ENCODE data around the gene ADARB1.
A peak's percentile ranks its signal among the peaks of the same experiment; 100 is the strongest.
"Not testable (repeated sequence)": the region's sequence is repeated elsewhere in the genome, so short reads cannot be mapped to it uniquely, and the experiment has no call there.

Gene ADARB1

DNA sequence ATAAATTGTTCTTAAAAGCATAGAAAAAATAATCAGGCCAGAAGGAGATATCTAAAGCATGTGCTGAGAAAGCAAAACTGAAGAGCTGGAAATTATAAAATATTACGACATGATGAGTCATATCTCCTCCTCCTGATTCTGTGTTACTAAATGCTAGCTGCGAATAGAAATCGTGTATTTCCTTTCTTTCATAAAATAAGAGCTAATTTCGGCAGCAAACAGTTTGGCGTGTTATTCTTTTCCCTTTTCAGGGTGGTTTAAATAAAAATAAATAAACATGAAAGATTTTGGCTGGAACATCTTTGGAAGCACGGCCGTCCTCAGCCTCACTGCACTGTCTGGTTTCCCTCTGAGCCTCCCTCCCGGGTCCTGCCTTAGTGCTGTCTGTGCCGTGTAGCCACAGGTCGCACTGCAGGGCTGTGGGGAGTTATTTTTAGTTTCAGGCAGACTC lies 56.0 kb downstream of the ADARB1 start:
- Histone ChIP-seq H3K4me3 (peak overlapping the region in 3 of 10 experiments; percentile 28 to 37 (median 31); a peak in 6 of 20 replicates), H3K36me3 (peaks cover 0 to 14% (median 3%) of the 10 kb centered on the region in 11 experiments; a peak in 7 of 22 replicates), H3K4me1 (peaks cover 63 to 100% (median 96%) of the 10 kb centered on the region in 10 experiments), H4K20me1 (peaks cover 0 to 86% (median 78%) of the 10 kb centered on the region in 11 experiments; a peak in 19 of 22 replicates), H3K9me3 (replicated peaks in 1 of 11) (no peaks in the 10 kb centered on the region), H3K27ac (peak overlapping the region in 10 of 11 experiments; percentile 32 to 82 (median 56); a peak in 19 of 22 replicates), H3K4me2 (peak overlapping the region; percentile 78 to 95 (median 89)), H3K9ac (peak overlapping the region in 10 of 11 experiments; percentile 14 to 72 (median 56); a peak in 18 of 22 replicates), H3K27me3 (peaks cover 0 to 34% (median 0%) of the 10 kb centered on the region in 11 experiments; a peak in 5 of 22 replicates)
- 0 out of 22 replicates have a peak, but pooled peaks of 1 of the 11 experiments have one; percentile 16 for TF ChIP-seq Cebpa-rat (IDR thresholded peaks at IDR 0.05)

DNA sequence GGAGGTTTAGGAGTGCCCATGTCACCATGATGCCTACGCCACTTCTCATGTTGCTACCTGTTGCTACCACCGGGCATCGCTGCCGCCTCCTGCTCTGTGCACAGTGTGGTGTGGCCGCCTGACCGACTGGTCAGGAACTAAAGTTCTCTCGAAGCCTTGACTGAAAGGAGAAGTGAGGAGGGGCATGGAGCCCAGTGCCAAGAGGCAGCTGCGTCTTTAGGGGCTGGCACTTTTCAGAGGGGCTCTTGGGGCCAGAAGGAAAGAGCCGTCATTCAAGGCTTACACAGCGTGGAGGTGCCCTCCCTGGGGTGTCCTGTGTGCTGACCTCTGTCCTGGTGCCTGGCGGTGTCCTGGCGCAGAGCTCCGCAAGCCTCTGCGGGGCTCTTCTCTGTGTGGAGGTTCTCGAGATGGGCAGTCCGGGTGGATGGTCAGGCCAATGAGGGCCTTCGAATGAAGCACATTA lies 57.2 kb downstream of the ADARB1 start:
- Histone ChIP-seq H3K27me3 (peaks cover 0 to 34% (median 0%) of the 10 kb centered on the region in 11 experiments; a peak in 5 of 22 replicates), H3K36me3 (peaks cover 0 to 18% (median 4%) of the 10 kb centered on the region in 11 experiments; a peak in 7 of 22 replicates), H3K9ac (peak overlapping the region in 6 of 11 experiments; percentile 5 to 72 (median 60); a peak in 8 of 22 replicates), H3K27ac (peak overlapping the region in 7 of 11 experiments; percentile 32 to 82 (median 70); a peak in 14 of 22 replicates), H3K4me1 (peaks cover 71 to 100% (median 96%) of the 10 kb centered on the region in 10 experiments), H3K9me3 (replicated peaks in 1 of 11) (no peaks in the 10 kb centered on the region), H4K20me1 (peaks cover 0 to 86% (median 78%) of the 10 kb centered on the region in 11 experiments; a peak in 19 of 22 replicates), H3K4me2 (peak overlapping the region; percentile 78 to 95 (median 89)), H3K4me3 (no peak overlapping the region)
- no peak for TF ChIP-seq Cebpa-rat (IDR thresholded peaks at IDR 0.05)

DNA sequence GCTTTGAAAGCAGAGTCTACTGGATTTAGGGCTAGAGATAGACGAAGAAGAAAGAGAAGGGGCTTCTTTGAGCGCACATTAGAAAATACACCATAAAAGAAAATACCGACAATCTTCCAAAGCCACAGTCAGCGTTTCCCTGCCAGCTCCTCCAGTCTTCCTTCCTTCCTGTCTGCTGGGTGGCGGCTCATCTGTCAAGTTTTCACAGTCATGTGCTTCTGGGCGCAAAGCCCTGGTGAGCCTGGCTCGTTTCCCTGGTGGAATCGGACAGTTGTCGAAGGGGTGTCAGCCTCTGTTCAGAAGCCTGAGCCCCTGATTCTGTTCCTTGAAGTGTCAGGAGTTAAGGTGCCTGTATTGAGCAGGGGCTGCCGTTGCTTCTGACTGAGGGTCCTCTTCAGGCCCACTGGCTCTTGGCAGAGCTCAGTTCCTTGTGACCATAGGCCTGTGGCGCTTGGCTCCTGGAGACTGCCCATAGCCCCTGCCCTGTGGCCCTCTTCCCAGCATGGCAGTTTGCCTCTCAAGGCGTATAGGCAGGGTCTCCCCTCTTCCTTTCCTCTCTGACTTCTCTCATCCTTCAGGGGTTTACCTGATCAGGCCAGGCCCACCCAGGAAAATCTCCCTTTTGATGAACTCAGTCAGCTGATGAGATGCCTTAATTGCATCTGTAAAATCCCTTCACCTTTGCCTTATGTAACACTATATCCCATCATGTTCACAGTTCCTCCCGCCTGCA lies 58.6 kb downstream of the ADARB1 start:
- peak overlapping the region; percentile 78 to 95 (median 89) for H3K4me2 ChIP-seq
- H3K4me1 ChIP-seq, result peaks cover 75 to 99% (median 89%) of the 10 kb centered on the region in 10 experiments
- H3K36me3 ChIP-seq, result peaks cover 0 to 20% (median 4%) of the 10 kb centered on the region in 11 experiments; a peak in 8 of 22 replicates
- peaks cover 0 to 85% (median 73%) of the 10 kb centered on the region in 11 experiments; a peak in 19 of 22 replicates for H4K20me1 ChIP-seq
- H3K9ac ChIP-seq, result peak overlapping the region in 10 of 11 experiments; percentile 17 to 72 (median 46); a peak in 17 of 22 replicates
- H3K27me3 ChIP-seq, result peaks cover 0 to 21% (median 0%) of the 10 kb centered on the region in 11 experiments; a peak in 3 of 22 replicates
- no peaks in the 10 kb centered on the region for H3K9me3 ChIP-seq (replicated peaks in 1 of 11)
- TF ChIP-seq Cebpa-rat (IDR thresholded peaks at IDR 0.05), result no peak
- peak overlapping the region in 2 of 10 experiments; percentile 0 to 2; a peak in 2 of 20 replicates for H3K4me3 ChIP-seq
- H3K27ac ChIP-seq, result peak overlapping the region in 5 of 11 experiments; percentile 1 to 82 (median 75); a peak in 10 of 22 replicates

DNA sequence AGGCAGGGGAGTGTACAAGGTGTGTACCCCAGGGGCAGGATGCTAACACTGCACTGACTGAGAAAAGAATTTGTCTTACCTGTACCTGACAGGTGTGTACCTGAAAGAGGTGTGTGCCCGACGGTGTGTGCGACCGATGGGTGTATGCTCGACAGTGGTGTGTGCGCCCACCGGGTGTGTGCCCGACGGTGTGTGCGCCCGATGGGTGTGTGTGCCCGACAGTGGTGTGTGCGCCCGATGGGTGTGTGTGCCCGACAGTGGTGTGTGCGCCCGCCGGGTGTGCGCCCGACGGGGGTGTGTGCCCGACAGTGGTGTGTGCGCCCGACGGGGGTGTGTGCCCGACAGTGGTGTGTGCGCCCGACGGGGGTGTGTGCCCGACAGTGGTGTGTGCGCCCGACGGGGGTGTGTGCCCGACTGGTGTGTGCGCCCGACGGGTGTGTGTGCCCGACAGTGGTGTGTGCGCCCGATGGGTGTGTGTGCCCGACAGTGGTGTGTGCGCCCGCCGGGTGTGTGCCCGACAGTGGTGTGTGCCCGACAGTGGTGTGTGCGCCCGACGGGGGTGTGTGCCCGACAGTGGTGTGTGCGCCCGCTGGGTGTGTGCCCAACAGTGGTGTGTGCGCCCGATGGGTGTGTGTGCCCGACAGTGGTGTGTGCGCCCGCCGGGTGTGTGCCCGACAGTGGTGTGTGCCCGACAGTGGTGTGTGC lies 59.3 kb downstream of the ADARB1 start:
- H3K27ac ChIP-seq; H3K9ac ChIP-seq; H3K4me3 ChIP-seq; H3K9me3 ChIP-seq (replicated peaks in 1 of 11): not testable (repeated sequence)
- Histone ChIP-seq H3K27me3 (peaks cover 0 to 20% (median 0%) of the 10 kb centered on the region in 11 experiments; a peak in 3 of 22 replicates), H3K4me1 (peaks cover 69 to 98% (median 86%) of the 10 kb centered on the region in 10 experiments), H3K36me3 (peaks cover 0 to 24% (median 4%) of the 10 kb centered on the region in 11 experiments; a peak in 8 of 22 replicates), H4K20me1 (peaks cover 0 to 88% (median 72%) of the 10 kb centered on the region in 11 experiments; a peak in 19 of 22 replicates), H3K4me2 (peak overlapping the region; percentile 78 to 95 (median 89))

DNA sequence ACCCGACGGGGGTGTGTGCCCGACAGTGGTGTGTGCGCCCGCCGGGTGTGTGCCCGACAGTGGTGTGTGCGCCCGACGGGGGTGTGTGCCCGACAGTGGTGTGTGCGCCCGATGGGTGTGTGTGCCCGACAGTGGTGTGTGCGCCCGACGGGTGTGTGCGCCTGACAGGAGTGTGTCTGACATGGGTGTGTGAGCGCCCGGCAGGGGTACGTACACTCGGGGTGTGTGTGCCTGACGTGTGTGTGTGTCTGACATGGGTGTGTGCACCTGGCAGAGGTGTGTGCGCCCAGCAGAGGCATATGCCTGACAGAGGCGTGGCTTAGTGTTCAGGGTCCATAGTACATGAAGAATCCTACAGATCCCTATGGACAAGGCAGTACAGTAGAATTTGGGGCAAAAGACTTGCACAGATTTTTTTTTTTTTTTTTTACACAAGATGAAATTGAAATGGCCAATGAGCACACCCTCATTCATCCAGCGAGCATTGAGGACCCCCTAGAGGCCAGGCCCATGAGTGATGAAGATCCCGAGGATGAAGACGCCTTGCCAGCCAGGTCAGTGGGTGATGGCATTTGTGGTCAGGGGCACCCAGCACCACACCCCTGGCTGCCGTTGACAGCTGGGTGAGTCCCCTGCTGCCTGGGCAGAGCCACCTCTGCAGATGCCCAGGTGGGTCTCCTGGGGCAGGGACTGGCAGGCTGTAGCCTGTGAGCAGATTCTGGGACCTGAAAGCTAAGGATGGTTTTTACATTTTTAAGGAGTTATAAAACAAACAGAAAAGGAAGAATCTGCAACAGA lies 60.1 kb downstream of the ADARB1 start:
- Histone ChIP-seq H3K4me1 (peaks cover 62 to 94% (median 79%) of the 10 kb centered on the region in 10 experiments), H3K27ac (no peak overlapping the region), H3K4me2 (peak overlapping the region in 10 of 11 experiments; percentile 60 to 80 (median 66); a peak in 19 of 22 replicates), H3K9ac (peak overlapping the region in 1 of 11 experiments; percentile 30; a peak in 1 of 22 replicates), H3K27me3 (peaks cover 0 to 20% (median 0%) of the 10 kb centered on the region in 11 experiments; a peak in 3 of 22 replicates), H3K9me3 (replicated peaks in 1 of 11) (no peaks in the 10 kb centered on the region), H3K4me3 (no peak overlapping the region), H4K20me1 (peaks cover 0 to 89% (median 73%) of the 10 kb centered on the region in 11 experiments; a peak in 19 of 22 replicates), H3K36me3 (peaks cover 0 to 21% (median 4%) of the 10 kb centered on the region in 11 experiments; a peak in 8 of 22 replicates)
- no peak for TF ChIP-seq Cebpa-rat (IDR thresholded peaks at IDR 0.05)

DNA sequence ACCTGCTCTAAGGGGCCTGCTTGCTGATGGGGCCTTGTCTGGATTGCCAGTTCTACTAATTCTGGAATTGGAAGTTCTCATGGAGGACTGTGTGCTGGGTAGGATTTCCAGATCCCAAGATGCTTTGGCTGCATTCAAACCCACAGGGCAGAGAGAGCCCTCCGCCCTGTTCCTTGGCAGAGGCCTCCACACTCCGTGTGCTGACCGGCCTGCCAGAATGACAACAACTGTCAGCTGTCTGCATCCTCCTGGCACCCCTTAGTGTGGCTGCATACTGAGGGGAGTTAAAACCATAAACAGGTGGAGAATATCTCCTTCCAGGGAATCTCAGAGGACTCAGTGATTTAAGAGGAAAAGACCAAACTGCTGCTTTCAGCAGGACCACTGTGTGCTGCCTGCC lies 60.7 kb downstream of the ADARB1 start:
- peaks cover 0 to 20% (median 4%) of the 10 kb centered on the region in 11 experiments; a peak in 7 of 22 replicates for H3K36me3 ChIP-seq
- H4K20me1 ChIP-seq, result peaks cover 0 to 92% (median 73%) of the 10 kb centered on the region in 11 experiments; a peak in 19 of 22 replicates
- H3K4me3 ChIP-seq, result no peak overlapping the region
- peaks cover 55 to 87% (median 72%) of the 10 kb centered on the region in 10 experiments for H3K4me1 ChIP-seq
- H3K27ac ChIP-seq, result no peak overlapping the region
- H3K9ac ChIP-seq, result peak overlapping the region in 3 of 11 experiments; percentile 15 to 30 (median 16); a peak in 3 of 22 replicates
- H3K9me3 ChIP-seq (replicated peaks in 1 of 11), result no peaks in the 10 kb centered on the region
- peaks cover 0 to 20% (median 0%) of the 10 kb centered on the region in 11 experiments; a peak in 3 of 22 replicates for H3K27me3 ChIP-seq
- peak overlapping the region; percentile 50 to 80 (median 65); a peak in 20 of 22 replicates for H3K4me2 ChIP-seq
- no peak for TF ChIP-seq Cebpa-rat (IDR thresholded peaks at IDR 0.05)

DNA sequence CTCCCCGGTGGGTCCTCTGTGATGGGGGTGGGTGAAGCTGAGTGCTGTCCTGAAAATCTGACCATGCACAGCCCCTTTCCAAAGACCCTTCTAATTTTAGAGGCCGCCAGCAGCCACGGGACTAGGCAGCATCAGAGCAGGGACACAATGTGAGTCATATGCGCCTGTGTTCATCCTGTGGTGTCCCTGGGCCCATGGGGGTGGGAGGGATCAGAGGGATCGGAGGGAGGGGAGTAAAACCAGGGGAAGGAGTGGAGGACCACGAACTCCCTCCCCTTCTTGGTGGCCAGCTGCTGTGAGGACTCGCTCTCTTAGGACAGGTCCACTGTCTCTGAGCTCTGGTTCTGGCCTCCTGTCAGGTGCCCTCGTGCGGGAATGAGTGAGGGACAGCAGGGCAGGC lies 61.5 kb downstream of the ADARB1 start:
- peaks cover 0 to 91% (median 72%) of the 10 kb centered on the region in 11 experiments; a peak in 19 of 22 replicates for H4K20me1 ChIP-seq
- no peaks in the 10 kb centered on the region for H3K9me3 ChIP-seq (replicated peaks in 1 of 11)
- no peak overlapping the region for H3K4me3 ChIP-seq
- H3K27me3 ChIP-seq, result peaks cover 0 to 20% (median 0%) of the 10 kb centered on the region in 11 experiments; a peak in 3 of 22 replicates
- H3K4me2 ChIP-seq, result peak overlapping the region; percentile 50 to 80 (median 65)
- H3K4me1 ChIP-seq, result peaks cover 48 to 85% (median 67%) of the 10 kb centered on the region in 10 experiments
- TF ChIP-seq Cebpa-rat (IDR thresholded peaks at IDR 0.05), result no peak
- H3K36me3 ChIP-seq, result peaks cover 0 to 20% (median 4%) of the 10 kb centered on the region in 11 experiments; a peak in 7 of 22 replicates
- H3K27ac ChIP-seq, result 0 out of 22 replicates have a peak overlapping the region, but pooled peaks of 1 of the 11 experiments have one; percentile 29
- H3K9ac ChIP-seq, result peak overlapping the region in 4 of 11 experiments; percentile 15 to 48 (median 35); a peak in 7 of 22 replicates

Data from BLaER1 treated with 17β-estradiol and CSF1 and Interleukin-3, amounts not matched to agents 10 nM and 100 nM (cell line).